ENCODE measurements around the gene TMEM201.

The TMEM201 gene

DNA sequence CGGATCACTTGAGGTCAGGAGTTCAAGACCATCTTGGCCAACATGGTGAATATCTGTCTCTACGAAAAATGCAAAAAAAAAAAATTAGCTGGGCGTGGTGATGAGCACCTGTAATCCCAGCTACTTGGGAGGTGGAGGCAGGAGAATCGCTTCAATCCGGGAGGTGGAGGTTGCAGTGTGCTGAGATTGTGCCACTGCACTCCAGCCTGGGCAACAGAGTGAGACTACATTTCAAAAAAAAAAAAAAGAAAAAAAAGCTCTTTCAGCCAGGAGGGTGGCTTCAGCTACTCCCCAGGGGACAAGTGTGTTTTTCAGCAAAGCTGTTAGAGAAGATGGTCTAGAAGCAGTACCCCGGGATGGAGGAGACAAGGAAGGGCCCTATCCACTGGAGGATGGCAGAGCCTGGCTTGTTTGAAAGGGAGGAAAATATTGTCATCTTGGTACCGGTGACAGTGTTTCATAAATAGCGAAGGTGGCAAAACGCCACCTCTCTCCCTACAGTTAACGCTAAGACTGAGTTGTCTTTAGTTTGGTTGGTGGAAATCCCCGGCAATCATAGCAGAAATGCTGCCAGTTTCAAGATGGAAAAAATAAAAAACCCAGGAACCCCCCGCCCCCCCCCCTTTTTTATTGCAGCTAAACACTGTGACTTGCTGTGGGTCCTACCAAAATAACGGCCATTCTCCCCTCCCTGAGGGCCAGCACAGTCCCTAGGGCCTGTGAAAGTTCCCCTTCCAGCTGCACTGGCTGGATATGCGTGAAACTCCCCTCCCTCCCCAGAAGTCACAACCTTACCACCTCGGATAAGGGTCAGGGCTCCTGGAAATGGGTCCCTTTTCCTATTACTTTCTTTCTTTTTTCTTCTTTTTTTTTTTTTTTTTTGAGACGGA, 66.4 kb downstream of the TMEM201 start:
- peak; percentile 36 to 56 for DNase-seq

DNA sequence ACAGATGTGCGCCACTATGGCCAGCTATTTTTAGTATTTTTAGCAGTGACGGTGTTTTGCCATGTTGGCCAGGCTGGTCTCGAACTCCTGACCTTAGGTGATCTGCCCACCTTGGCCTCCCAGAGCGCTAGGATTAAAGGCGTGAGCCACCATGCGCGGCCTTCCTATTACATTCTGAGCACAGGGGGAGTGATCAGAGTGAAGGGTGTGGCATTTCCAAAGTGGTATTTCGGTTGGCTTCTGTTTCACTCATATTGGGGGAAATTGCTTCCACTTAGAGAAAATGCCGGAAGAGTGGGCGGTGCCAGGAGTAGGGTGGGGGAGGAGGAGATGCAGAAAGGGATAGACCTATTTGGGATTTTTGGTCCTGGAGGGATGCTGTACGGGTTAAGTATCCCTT, 67.1 kb downstream of the TMEM201 start:
- DNase-seq = no peak

DNA sequence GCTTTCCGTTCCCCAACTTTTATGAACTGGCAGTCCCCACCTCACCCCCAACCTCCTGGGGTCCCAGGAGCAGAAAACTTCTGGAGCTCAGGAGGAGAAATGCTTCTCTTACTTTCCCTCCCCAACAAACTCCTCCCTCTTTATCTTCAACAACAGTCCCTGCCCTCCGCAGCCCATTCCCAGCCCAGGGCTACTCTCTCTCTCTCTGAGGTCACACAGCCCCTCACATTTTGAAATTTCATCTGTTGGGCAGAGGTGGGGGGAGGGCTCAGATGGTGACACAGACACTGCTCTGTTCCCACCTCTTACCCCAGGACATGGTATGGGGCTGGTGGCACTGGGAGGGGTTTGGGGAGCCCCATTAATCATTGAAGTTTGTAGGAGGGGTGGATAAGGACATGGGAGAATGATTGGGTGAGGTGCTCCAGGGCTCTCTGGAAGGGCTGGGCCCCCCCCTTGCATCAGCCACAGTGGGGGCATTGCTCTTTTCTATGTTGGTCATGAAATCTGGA, 68.9 kb downstream of the TMEM201 start:
- no peak for DNase-seq

DNA sequence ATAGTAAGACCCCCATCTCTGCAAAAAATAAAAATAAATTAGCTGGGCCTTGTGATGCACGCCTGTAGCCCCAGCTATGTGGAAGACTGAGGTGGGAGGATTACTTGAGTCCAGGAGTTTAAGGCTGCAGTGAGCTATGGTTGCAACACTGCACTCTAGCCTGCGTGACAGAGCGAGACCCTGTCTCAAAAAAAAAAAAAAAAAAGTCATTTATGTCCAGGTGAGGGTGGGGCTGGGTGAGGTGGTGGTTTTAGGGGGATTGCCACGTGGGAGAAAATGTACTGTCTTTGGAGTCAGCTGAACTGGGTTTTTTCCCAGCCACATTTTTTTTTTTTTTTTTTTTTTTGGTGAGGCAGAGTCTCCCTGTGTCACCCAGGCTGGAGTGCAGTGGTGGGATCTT, 69.5 kb downstream of the TMEM201 start:
- DNase-seq = no peak

GRCh38 chr1:9659328-9659727, 70.6 kb downstream of the TMEM201 start:
- DNase-seq = no peak

GRCh38 chr1:9663257-9663656, 74.5 kb downstream of the TMEM201 start:
- DNase-seq = no peak
